GM23248 (cell line): ENCODE measurements around the gene RANGRF.

Experiments
- EZH2 ChIP-seq: fragments of 200-600 bp; sonication (generic); IDR thresholded peaks from 2 replicates; pipeline ENCODE4 v1.6.1; 2018; ENCODE audit warnings: antibody characterized with exemption, mild to moderate bottlenecking; ENCODE audit not compliant: insufficient read depth, poor library complexity, severe bottlenecking
- EZH2phosphoT487 ChIP-seq: fragments of 200-600 bp; sonication (generic); IDR thresholded peaks from 2 replicates; pipeline ENCODE4 v1.6.1; 2018; ENCODE audit warnings: antibody characterized with exemption, moderate library complexity, mild to moderate bottlenecking, low read depth; ENCODE audit not compliant: insufficient read depth

GRCh38 chr17:8244768-8245167 lies 43.7 kb upstream of the RANGRF start:
- TF ChIP-seq EZH2 (no peak), EZH2phosphoT487 (no peak)
